Measurements from ENCODE around the gene NOS2.
"Not testable (repeated sequence)": the region's sequence is repeated elsewhere in the genome, so short reads cannot be mapped to it uniquely, and the experiment has no call there.

DNA sequence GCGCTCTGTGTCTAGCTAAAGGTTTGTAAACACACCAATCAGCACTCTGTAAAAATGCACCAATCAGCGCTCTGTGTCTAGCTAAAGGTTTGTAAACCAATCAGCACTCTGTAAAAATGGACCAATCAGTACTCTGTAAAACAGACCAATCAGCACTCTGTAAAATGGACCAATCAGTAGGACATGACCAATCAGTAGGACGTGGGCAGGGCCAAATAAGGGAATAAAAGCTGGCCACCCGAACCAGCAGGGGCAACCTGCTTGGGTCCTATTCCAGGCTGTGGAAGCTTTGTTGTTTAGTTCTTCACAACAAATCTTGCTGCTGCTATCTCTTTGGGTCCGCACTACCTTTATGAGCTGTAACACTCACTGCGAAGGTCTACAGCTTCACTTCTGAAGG lies 74.3 kb downstream of the NOS2 start:
- TF ChIP-seq, protein P1, sequence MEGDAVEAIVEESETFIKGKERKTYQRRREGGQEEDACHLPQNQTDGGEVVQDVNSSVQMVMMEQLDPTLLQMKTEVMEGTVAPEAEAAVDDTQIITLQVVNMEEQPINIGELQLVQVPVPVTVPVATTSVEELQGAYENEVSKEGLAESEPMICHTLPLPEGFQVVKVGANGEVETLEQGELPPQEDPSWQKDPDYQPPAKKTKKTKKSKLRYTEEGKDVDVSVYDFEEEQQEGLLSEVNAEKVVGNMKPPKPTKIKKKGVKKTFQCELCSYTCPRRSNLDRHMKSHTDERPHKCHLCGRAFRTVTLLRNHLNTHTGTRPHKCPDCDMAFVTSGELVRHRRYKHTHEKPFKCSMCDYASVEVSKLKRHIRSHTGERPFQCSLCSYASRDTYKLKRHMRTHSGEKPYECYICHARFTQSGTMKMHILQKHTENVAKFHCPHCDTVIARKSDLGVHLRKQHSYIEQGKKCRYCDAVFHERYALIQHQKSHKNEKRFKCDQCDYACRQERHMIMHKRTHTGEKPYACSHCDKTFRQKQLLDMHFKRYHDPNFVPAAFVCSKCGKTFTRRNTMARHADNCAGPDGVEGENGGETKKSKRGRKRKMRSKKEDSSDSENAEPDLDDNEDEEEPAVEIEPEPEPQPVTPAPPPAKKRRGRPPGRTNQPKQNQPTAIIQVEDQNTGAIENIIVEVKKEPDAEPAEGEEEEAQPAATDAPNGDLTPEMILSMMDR (IDR thresholded peaks at IDR 0.05): not testable (repeated sequence)
- not testable (repeated sequence) for TF ChIP-seq POLR2A, POLR2AphosphoS5 (IDR thresholded peaks at IDR 0.05)

Data from gastroesophageal sphincter (tissue), 3 donors.